Endothelial cell (in vitro differentiated cells): ENCODE measurements around the gene TMEM203. TPM values are rescaled to one million over a fixed set of nuclear protein-coding genes. Genes with fewer than 3 reads are reported as not detected.

Source experiments
- DNase-seq: peaks from one replicate; pipeline ENCODE4 v3.0.0; 2021; ENCODE audit warnings: low spot score
- H3K27ac Mint-ChIP-seq: one replicate; pipeline ENCODE4 v1.8.0; 2021; ENCODE audit warnings: mixed read lengths, inconsistent platforms; ENCODE audit not compliant: unreplicated experiment
- H3K27me3 Mint-ChIP-seq: one replicate; pipeline ENCODE4 v1.8.0; 2021; ENCODE audit warnings: mild to moderate bottlenecking, moderate library complexity, mixed read lengths, inconsistent platforms; ENCODE audit not compliant: unreplicated experiment
- H3K36me3 Mint-ChIP-seq: one replicate; pipeline ENCODE4 v1.8.0; 2021; ENCODE audit warnings: mild to moderate bottlenecking, low read depth, mixed read lengths, inconsistent platforms; ENCODE audit not compliant: unreplicated experiment
- H3K4me1 Mint-ChIP-seq: one replicate; pipeline ENCODE4 v1.8.0; 2021; ENCODE audit warnings: mild to moderate bottlenecking, mixed read lengths, inconsistent platforms; ENCODE audit not compliant: unreplicated experiment
- H3K4me3 Mint-ChIP-seq: one replicate; pipeline ENCODE4 v1.8.0; 2021; ENCODE audit warnings: mild to moderate bottlenecking, mixed read lengths, inconsistent platforms; ENCODE audit not compliant: unreplicated experiment
- H3K9me3 Mint-ChIP-seq: one replicate; pipeline ENCODE4 v1.8.0; 2021; ENCODE audit warnings: mixed read lengths, inconsistent platforms; ENCODE audit not compliant: unreplicated experiment
- total RNA-seq: library from RNA; stranded (reverse); fragmentation: NEBNext Ultra II Directional; extraction: Animal tissue kit (Norgen Biotek cat#: 25700); gene quantifications from one replicate; pipeline ENCODE4 v1.2.1, GENCODE V29; 2021; ENCODE audit not compliant: unreplicated experiment
- TF ChIP-seq, protein P1 (sequence below): fragments of 200-600 bp; sonication (generic); IDR thresholded peaks from one replicate; pipeline ENCODE4 v1.5.0; 2021; ENCODE audit warnings: antibody characterized with exemption; ENCODE audit not compliant: unreplicated experiment

TMEM203 gene
- total RNA-seq, 1 donor from 2014 or later: 27.4 TPM

DNA sequence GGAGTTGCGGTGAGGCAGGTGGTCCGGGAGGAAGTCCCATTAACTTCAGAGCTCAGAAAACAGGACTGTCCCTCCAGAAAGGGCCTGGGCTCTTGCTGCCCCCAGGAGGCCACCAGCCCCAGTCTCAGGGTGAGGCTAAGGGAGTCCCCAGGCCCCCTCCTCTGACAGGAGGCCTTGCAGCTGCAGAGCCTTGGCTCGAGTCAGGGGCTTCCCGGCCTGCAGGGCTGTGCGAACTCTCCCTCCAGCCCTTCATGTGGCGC is 42.4 kb upstream of the TMEM203 start:
- Mint-ChIP-seq H3K9me3 (no peaks in the 10 kb centered on the region), H3K27me3 (peaks cover 3% of the 10 kb centered on the region), H3K4me3 (no peak overlapping the region)

DNA sequence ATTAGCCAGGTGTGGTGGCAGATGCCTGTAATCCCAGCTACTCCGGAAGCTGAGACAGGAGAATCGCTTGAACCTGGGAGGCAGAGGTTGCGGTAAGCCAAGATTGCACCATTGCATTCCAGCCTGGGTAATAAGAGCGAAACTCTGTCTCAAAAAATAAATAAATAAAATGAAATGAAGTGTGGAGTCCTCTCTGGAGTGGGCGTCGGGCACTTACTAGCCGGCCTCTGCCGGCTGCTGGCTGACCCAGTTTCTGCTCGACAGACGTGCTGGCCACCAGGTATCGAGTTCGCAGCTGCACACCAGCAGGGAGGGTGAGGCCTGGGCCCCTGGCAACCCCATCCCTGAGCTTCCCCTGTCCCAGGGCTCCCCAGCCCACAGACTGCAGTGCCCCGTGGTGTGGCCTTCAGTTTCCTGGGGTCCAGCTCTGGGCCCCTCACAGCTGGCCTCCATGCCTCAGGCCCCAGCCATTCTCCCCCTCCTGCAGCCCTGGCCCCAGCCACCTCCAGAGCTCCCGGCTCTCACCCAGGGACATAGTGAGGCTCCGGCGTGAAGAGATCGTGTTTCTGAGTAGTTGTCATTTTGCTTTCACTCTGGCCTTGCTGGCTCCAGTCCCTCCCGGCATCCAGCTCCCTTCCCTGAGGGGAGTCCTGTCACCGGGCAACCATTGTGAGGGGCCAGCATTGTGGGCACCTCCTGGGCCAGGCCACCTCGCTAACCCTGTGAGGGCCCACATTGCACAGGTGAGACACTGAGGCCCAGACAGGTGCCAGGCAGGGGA is 41.9 kb upstream of the TMEM203 start:
- H3K4me3 Mint-ChIP-seq: no peak overlapping the region

More for the DNA sequence above, 42.4 kb upstream of the TMEM203 start:
- no peak for DNase-seq
- Mint-ChIP-seq H3K27ac (no peak overlapping the region), H3K36me3 (peaks cover under 1% of the 10 kb centered on the region), H3K4me1 (peaks cover 15% of the 10 kb centered on the region)
- TF ChIP-seq, protein P1, sequence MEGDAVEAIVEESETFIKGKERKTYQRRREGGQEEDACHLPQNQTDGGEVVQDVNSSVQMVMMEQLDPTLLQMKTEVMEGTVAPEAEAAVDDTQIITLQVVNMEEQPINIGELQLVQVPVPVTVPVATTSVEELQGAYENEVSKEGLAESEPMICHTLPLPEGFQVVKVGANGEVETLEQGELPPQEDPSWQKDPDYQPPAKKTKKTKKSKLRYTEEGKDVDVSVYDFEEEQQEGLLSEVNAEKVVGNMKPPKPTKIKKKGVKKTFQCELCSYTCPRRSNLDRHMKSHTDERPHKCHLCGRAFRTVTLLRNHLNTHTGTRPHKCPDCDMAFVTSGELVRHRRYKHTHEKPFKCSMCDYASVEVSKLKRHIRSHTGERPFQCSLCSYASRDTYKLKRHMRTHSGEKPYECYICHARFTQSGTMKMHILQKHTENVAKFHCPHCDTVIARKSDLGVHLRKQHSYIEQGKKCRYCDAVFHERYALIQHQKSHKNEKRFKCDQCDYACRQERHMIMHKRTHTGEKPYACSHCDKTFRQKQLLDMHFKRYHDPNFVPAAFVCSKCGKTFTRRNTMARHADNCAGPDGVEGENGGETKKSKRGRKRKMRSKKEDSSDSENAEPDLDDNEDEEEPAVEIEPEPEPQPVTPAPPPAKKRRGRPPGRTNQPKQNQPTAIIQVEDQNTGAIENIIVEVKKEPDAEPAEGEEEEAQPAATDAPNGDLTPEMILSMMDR: no peak

GRCh38 chr9:137245450-137246421 is 40.3 kb upstream of the TMEM203 start:
- TF ChIP-seq, protein P1: no peak
- H3K4me1 Mint-ChIP-seq: peaks cover 27% of the 10 kb centered on the region
- no peaks in the 10 kb centered on the region for H3K9me3 Mint-ChIP-seq
- DNase-seq: no peak
- H3K36me3 Mint-ChIP-seq: peaks cover 8% of the 10 kb centered on the region
- peaks cover 14% of the 10 kb centered on the region for H3K27me3 Mint-ChIP-seq
- H3K4me3 Mint-ChIP-seq: no peak overlapping the region
- no peak overlapping the region for H3K27ac Mint-ChIP-seq

More for the DNA sequence above, 41.9 kb upstream of the TMEM203 start:
- Mint-ChIP-seq H3K36me3 (peaks cover 6% of the 10 kb centered on the region), H3K9me3 (no peaks in the 10 kb centered on the region), H3K27ac (no peak overlapping the region), H3K4me1 (peaks cover 20% of the 10 kb centered on the region), H3K27me3 (peaks cover 8% of the 10 kb centered on the region)
- DNase-seq: no peak
- TF ChIP-seq, protein P1: no peak

- Mint-ChIP-seq H3K4me3 (no peak overlapping the region), H3K36me3 (peaks cover 8% of the 10 kb centered on the region), H3K27me3 (peaks cover 14% of the 10 kb centered on the region), H3K9me3 (no peaks in the 10 kb centered on the region), H3K4me1 (peaks cover 27% of the 10 kb centered on the region), H3K27ac (no peak overlapping the region)
- TF ChIP-seq, protein P1: no peak
- DNase-seq: no peak
Measured at GRCh38 chr9:137244486-137245449, 39.3 kb upstream of the TMEM203 start.
